GM21576 (cell line): ENCODE measurements around the gene REV1.

ENCODE experiments used
- ATAC-seq: cut with Tn5 transposase; IDR thresholded peaks from one replicate; pipeline ENCODE4 v1.9.1; 2021; ENCODE audit warnings: mild to moderate bottlenecking, moderate library complexity; ENCODE audit not compliant: unreplicated experiment

Gene REV1

DNA sequence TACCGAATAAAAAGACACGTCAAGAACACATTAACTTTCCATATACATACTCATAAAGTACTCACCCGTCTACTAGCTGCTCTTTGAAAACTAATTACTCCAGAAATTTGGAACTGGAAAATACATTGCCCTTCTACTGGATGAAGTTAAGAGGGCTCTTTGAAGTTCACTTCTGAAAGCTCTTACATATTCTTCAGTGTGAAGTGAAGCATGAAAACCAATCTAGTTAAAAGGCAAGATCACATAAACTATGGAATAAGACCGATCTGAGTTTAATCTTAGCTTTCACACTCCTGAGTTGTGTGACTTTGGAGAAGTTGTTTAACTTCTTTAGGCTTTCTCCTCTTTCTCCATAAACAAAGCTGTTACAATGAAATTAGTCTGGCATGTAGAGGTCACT is 38.5 kb downstream of the REV1 start:
- ATAC-seq = no peak

DNA sequence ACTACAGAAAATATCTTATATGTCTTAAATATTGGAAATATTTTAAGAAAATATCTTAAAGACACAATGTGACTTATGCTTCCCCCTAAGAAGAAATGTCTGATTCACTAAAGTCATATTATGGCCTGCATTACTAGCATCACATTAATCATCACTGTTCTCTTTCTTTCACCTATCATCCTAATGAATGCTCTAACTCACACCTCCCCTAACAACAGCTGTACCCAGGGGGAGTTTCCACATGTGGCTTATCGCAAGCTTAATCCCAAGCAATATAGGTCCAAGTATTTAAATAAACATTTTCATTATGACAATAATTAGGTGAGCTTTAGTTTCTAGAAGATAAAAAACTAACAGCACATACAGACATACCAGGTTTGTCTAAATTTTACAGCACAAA is 39.6 kb downstream of the REV1 start:
- ATAC-seq = no peak

DNA sequence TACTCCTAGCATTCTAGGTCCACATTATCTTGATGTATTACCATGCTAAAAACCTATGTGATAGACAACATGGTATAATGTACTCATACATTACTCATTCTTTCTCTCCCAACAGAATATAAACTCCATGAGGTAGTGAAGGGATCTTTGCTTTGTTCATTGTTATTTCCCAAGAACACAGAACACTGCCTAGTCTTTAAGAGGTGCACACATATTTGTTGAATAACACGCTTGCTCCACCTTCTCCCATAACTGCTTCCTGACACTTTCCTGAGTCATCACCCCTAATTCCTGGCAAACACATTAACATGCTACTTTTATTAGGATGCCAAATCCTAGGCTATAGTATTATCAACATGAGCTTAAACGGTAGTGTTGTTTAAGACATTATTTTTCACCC is 41.3 kb downstream of the REV1 start:
- no peak for ATAC-seq

DNA sequence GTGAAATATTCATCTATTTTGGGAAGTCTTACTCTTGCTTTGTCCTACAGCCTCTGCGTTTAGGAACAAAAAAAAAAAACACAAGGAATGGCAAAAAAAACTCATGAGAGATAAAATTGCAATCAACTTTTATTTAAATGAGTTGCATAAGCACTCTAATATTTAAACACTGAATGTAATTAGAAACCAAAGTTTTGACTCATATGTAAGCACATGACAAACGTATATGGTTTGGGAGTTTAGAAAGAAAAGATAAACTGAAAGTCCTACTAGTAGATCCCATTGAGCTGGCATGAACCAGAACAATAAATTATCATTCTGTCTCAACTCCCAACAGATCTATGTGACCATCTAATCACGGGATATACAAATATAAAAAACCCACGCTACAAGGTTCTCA is 44.8 kb downstream of the REV1 start:
- no peak for ATAC-seq

- ATAC-seq = no peak
Observed at GRCh38 chr2:99444222-99444621, 45.6 kb downstream of the REV1 start.

GRCh38 chr2:99442837-99443236 is 47.0 kb downstream of the REV1 start:
- ATAC-seq = no peak

GRCh38 chr2:99439971-99440505 is 49.8 kb downstream of the REV1 start:
- no peak for ATAC-seq

DNA sequence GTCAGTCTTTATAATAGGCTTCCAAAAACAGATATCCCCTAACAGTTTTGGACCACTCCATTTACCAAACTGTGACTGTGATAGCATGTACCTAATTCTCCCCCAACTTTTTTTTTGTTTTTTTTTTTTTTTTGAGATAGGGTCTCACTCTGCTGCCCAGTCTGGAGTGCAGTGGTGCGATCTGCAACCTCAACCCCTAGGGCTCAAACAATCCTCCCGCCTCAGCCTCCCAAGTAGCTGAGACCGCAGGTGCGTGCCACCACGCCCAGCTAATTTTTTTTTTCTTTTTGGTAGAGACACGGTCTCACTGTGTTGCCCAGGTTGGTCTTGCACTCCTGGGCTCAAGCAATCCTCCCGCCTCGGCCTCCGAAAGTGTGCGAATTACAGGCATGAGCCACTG is 52.9 kb downstream of the REV1 start:
- ATAC-seq = no peak

GRCh38 chr2:99433340-99433739 is 56.5 kb downstream of the REV1 start:
- ATAC-seq = no peak

DNA sequence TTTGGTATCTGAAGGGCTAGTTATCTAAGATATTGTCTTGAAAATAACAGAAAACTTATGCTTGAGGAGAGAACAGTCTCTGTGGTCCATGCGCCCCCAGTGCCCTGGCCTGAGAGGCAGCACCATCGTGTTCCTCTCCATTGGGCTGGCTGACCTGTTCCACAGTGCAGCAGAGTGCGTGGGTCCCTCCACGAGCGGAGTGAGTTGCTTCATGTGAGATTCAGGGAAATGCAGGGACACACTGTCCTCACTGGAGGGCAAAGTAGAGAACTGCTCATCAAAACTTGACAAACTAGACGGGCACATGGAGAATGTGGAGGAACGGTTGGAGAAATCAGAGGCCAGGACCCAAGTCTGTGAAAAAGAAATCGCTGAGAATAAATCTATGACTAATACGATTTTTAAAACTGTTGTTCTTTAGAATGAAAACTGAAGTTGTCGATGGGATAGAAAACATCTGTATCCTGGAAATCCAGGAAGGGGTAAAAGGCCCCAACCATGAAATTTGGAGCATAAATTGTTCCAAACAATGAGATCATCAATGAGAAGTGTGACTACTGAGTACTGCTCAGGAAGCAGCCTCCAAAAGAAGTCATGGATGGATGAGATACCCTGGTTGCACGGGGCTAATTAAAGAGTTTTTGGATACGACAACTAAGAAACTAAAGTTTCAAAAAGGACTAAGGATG is 58.1 kb downstream of the REV1 start:
- no peak for ATAC-seq

- no peak for ATAC-seq
Observed at GRCh38 chr2:99430614-99431291, 59.1 kb downstream of the REV1 start.

- ATAC-seq = no peak
Observed at GRCh38 chr2:99425022-99425421, 64.8 kb downstream of the REV1 start.

- ATAC-seq = no peak
Observed at GRCh38 chr2:99424371-99424770, 65.4 kb downstream of the REV1 start.

DNA sequence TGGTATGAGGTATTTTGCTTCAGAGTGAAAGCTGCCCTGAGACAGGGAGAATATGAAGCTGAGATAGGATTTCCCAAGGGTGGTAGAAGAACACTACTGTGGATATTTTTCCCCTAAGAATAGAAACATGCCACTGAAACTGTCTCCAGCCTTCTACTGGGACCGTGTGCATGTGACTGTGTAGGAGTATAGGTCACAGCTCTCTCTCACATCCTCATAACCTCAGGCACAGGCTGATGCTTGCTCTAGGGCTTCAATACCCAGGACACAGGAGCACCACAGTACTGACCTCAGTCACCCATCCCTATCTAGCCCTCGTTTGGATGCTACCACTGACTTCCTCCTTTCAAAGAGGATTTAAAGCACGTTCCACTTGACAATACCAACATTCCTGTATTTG is 67.2 kb downstream of the REV1 start:
- ATAC-seq = no peak

- ATAC-seq = no peak
Observed at GRCh38 chr2:99421469-99421868, 68.3 kb downstream of the REV1 start.

DNA sequence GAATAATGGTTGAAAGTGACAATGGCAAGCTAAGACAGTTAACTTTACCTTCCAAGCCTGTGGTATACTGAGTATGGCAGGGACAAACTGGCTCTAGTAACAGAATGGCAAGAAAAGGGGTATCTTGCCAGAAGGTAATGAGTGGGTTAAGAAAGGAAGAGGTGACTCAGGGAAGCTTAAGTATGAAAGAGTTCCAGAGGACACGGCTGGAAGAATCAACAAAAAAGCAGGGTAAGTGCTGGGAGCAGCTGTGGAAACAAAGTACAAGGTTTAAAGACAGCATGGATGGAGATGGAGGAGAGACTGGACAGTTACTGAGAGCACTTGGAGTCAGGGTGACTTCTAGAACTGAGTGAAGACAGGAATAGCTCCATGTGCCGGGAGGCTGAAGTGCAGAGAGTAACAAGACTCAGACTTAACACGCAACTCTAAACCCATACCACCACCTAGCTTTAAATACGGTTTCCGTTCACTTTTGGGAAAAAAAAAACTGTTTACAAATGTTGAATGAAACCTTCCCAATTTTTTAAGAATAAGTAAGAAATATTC is 69.0 kb downstream of the REV1 start:
- ATAC-seq = no peak

DNA sequence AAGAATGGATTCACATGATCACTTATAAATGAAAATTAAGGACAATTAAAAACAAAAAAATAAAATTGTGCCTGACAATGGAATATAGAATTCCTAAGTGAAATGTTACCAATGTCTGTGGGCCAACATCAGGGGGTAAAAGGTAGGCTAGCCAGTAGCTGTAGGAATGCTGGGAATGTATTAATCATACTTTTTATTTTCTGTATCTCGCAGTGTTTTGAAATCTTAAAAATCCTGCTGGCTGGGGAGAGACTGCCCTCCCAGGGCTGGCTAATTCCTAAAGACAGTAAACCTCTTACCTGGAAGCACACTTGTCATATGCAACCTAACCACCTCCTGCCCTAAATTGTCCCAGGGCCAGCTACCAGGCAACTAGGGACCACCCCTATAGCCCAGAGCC is 69.8 kb downstream of the REV1 start:
- ATAC-seq = no peak

- no peak for ATAC-seq
Observed at GRCh38 chr2:99417396-99417795, 72.4 kb downstream of the REV1 start.

DNA sequence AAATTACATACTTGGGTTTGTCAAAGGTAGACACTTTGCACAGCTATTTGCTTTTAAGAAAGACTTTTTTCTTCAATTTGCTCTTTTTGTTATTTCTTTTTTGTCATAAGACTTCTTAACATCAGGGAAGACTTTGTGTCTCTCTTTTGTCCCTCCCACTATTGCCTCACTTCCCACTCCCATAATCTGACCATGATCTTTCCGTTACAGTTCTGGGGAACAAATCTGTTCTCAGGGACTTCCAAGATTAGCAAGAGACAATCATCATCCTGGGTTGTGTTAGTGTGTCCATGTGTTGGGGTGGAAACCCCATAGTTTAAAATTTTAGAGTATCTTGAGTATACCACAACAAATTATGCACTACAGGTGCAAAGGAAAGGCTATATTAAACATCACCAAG is 75.3 kb downstream of the REV1 start:
- ATAC-seq = no peak

DNA sequence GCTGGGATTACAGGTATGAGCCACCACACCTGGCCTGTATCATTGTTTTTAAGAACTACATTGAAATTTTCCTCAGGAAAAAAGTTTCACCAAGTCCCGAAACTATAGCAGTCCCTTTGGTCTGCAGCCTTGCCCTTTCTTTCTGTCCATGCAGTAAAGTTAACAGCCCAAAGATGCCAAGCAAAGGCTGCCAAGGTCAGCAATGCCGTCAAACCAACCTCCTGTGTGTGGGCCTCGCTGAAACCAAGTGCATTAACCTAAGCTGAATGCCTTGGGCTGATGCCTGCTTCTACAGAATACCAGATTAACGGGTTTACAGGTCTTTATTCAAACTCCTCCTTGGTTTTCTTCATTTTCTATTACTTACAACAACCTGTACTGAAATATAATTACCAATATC is 79.5 kb downstream of the REV1 start:
- no peak for ATAC-seq

DNA sequence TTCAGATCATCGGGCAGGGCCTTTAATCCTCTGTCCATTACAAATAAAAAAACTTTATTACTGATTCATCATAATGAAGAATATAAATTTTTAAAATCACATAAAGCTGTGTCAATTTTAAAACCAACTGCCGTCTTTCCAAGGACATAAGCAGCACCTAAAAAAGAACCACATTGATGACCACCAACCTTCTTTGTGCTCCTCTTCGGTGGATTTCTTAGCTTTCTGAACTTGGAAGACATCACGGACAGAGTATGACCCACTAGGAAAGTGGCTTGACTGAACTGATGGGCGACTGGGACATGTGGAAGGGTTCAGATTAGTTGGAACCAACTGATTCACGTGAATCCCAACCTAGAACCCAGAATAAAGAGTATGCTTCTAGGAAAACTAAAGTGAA is 83.7 kb downstream of the REV1 start:
- ATAC-seq = no peak
